ENCODE data around the gene HES7. TPM values are rescaled to one million over a fixed set of nuclear protein-coding genes. Genes with fewer than 3 reads are reported as not detected.
"Not testable (repeated sequence)": the region's sequence is repeated elsewhere in the genome, so short reads cannot be mapped to it uniquely, and the experiment has no call there.

Gene HES7
- total RNA-seq, 1 donor from 2014 or later: under 0.01 TPM

GRCh38 chr17:8122924-8123694, 797 bp downstream of the HES7 start:
- no peak for DNase-seq (ENCODE audit: low read depth in 2 of 2)

GRCh38 chr17:8122422-8122923, 1.4 kb downstream of the HES7 start:
- no peak for DNase-seq (ENCODE audit: low read depth in 2 of 2)

GRCh38 chr17:8121681-8122421, 2.1 kb downstream of the HES7 start:
- DNase-seq (ENCODE audit: low read depth in 2 of 2): peak; percentile 16 to 74

DNA sequence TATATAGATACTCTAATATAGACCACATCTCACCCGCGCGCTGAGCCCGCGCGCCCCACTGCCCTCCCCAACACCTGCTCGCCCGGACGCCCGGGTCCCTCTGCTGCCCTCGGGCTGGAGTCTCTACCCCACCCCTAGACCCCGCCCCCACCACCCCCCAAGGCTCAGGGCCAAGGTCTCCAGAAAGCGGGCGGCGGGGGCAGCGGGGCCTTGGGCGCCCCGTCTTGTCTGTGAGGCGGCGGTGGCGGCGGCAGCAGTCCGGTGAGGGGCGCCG, 2.6 kb downstream of the HES7 start:
- DNase-seq (ENCODE audit: low read depth in 2 of 2): no peak

- DNase-seq (ENCODE audit: low read depth in 2 of 2): peak; percentile 32 to 68
Measured at GRCh38 chr17:8120520-8121406, 3.1 kb downstream of the HES7 start.

GRCh38 chr17:8119581-8120519, 4.1 kb downstream of the HES7 start:
- DNase-seq (ENCODE audit: low read depth in 2 of 2): peak; percentile 92 to 93

GRCh38 chr17:8118769-8119580, 4.9 kb downstream of the HES7 start:
- peak; percentile 72 to 76 for DNase-seq (ENCODE audit: low read depth in 2 of 2)

GRCh38 chr17:8117980-8118768, 5.7 kb downstream of the HES7 start, which contains the start of gene ALOXE3:
ALOXE3 (minus strand) TSS chr17:8118514; CDS start chr17:8117990, 524 bp downstream.
- peak; percentile 32 to 66 for DNase-seq (ENCODE audit: low read depth in 2 of 2)

- no peak for DNase-seq (ENCODE audit: low read depth in 2 of 2)
Measured at GRCh38 chr17:8117367-8117979, 6.4 kb downstream of the HES7 start.

GRCh38 chr17:8116776-8117175, 7.1 kb downstream of the HES7 start:
- DNase-seq (ENCODE audit: low read depth in 2 of 2): no peak

DNA sequence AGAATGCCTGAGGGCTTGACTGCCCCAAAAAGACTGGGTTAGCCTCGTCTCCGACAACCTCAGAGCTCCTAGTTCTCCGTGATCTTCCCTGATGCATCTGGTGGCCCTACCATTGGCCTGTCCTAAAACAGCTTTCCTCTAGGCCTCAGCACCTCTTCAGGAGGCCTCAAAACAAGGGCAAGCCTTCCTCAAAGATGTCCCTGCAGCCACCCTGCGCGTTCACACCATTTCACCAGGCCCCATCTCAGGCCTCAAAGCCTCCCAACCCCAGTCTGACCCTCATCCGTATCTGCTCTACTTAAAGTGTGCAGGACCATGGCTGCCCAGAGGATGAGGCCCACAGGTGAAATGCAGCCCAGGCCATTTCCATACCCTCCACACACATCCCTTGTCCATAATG, 13.0 kb downstream of the HES7 start:
- DNase-seq (ENCODE audit: low read depth in 2 of 2): no peak

GRCh38 chr17:8110456-8110804, 13.5 kb downstream of the HES7 start:
- no peak for DNase-seq (ENCODE audit: low read depth in 2 of 2)

GRCh38 chr17:8109661-8110455, 14.0 kb downstream of the HES7 start:
- DNase-seq (ENCODE audit: low read depth in 2 of 2): peak in 1 of 2 donors; percentile 53

- no peak for DNase-seq (ENCODE audit: low read depth in 2 of 2)
Measured at GRCh38 chr17:8108972-8109660, 14.8 kb downstream of the HES7 start.

- not testable (repeated sequence) for DNase-seq (ENCODE audit: low read depth in 2 of 2)
Measured at GRCh38 chr17:8106980-8107379, 16.9 kb downstream of the HES7 start.

DNA sequence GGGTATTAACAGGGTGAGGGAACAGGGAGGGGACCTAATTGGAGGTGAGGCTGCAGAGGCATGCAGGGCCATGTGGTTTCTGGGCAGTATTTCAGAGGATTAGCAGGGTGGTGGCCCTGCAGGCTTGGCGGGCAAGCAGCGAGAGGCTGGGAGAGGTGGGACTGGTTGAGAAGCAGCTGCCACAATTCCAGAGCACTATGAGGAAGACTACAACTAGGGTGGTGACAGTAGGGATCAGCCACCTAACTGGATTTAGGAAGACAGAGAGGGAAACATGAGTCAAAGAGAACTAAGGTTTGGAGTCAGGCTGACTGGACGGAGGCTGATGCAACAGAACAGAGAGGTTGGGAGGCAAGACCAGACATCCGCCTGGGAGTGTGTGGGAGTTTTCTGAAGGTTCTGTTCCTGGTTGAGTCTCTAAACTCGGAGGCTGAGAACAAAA, 17.9 kb downstream of the HES7 start:
- DNase-seq (ENCODE audit: low read depth in 2 of 2): no peak

GRCh38 chr17:8104911-8105310, 19.0 kb downstream of the HES7 start:
- no peak for DNase-seq (ENCODE audit: low read depth in 2 of 2)
